ENCODE measurements around the gene EXOSC9. TPM values are rescaled to one million over a fixed set of nuclear protein-coding genes. Genes with fewer than 3 reads are reported as not detected.

Gene EXOSC9
- total and polyA plus RNA-seq, 2 donors (not counting 1 experiment from before 2014, with no cell fraction given): 15.5 to 33.8 TPM

- no peak for DNase-seq (ENCODE audit: low read depth in 2 of 2)
- no peak overlapping the region for H3K4me3 ChIP-seq (replicated peaks in 1 of 4; ENCODE audit: control extremely low read depth in 1 of 4, insufficient read depth in 1 of 4, low read depth in 3 of 4, low read length in 4 of 4)
- H3K27ac ChIP-seq (ENCODE audit: insufficient read depth, low read length): no peak overlapping the region
- no peaks in the 10 kb centered on the region for H3K9me3 ChIP-seq (ENCODE audit: control insufficient read depth, insufficient read depth, low read depth, low read length)
- H3K36me3 ChIP-seq (ENCODE audit: control insufficient read depth, insufficient read depth, low read length): no peaks in the 10 kb centered on the region
- H3K27me3 ChIP-seq (ENCODE audit: control insufficient read depth, insufficient read depth, low read length): peaks cover 2% of the 10 kb centered on the region
- H3K4me1 ChIP-seq (ENCODE audit: control insufficient read depth, extremely low read depth, insufficient read depth, low read length): no peaks in the 10 kb centered on the region
- TF ChIP-seq CTCF (conservative IDR thresholded peaks at IDR 0.05 in 1 of 2, IDR thresholded peaks at IDR 0.05 in 1 of 2; ENCODE audit: low read depth in 1 of 2, low read length in 2 of 2) (no peak), EZH2 (IDR thresholded peaks at IDR 0.05; ENCODE audit: low read length, missing control alignments) (no peak)
- no peaks in the 10 kb centered on the region for H4K20me1 ChIP-seq (ENCODE audit: control insufficient read depth, extremely low read depth, insufficient read depth, low read length)
- H3K79me2 ChIP-seq (ENCODE audit: control insufficient read depth, insufficient read depth, low read length): no peaks in the 10 kb centered on the region
- no peak overlapping the region for H2AFZ ChIP-seq (ENCODE audit: low read length)
- no peak overlapping the region for H3K4me2 ChIP-seq (ENCODE audit: extremely low read depth, insufficient read depth, low read length)
- no peak overlapping the region for H3K9ac ChIP-seq (ENCODE audit: insufficient read depth, low read length)
Measured at GRCh38 chr4:121769341-121769740, 31.8 kb upstream of the EXOSC9 start.

GRCh38 chr4:121771869-121772268, 29.3 kb upstream of the EXOSC9 start:
- H3K9ac ChIP-seq (ENCODE audit: insufficient read depth, low read length): no peak overlapping the region
- no peak overlapping the region for H3K4me3 ChIP-seq (replicated peaks in 1 of 4; ENCODE audit: control extremely low read depth in 1 of 4, insufficient read depth in 1 of 4, low read depth in 3 of 4, low read length in 4 of 4)
- H2AFZ ChIP-seq (ENCODE audit: low read length): no peak overlapping the region
- H3K36me3 ChIP-seq (ENCODE audit: control insufficient read depth, insufficient read depth, low read length): no peaks in the 10 kb centered on the region
- no peak for DNase-seq (ENCODE audit: low read depth in 2 of 2)
- H3K79me2 ChIP-seq (ENCODE audit: control insufficient read depth, insufficient read depth, low read length): no peaks in the 10 kb centered on the region
- no peak overlapping the region for H3K27ac ChIP-seq (ENCODE audit: insufficient read depth, low read length)
- no peaks in the 10 kb centered on the region for H3K9me3 ChIP-seq (ENCODE audit: control insufficient read depth, insufficient read depth, low read depth, low read length)
- H3K4me2 ChIP-seq (ENCODE audit: extremely low read depth, insufficient read depth, low read length): no peak overlapping the region
- H4K20me1 ChIP-seq (ENCODE audit: control insufficient read depth, extremely low read depth, insufficient read depth, low read length): no peaks in the 10 kb centered on the region
- no peak for TF ChIP-seq CTCF (conservative IDR thresholded peaks at IDR 0.05 in 1 of 2, IDR thresholded peaks at IDR 0.05 in 1 of 2; ENCODE audit: low read depth in 1 of 2, low read length in 2 of 2)
- TF ChIP-seq EZH2 (IDR thresholded peaks at IDR 0.05; ENCODE audit: low read length, missing control alignments): no peak
- peaks cover 2% of the 10 kb centered on the region for H3K27me3 ChIP-seq (ENCODE audit: control insufficient read depth, insufficient read depth, low read length)
- H3K4me1 ChIP-seq (ENCODE audit: control insufficient read depth, extremely low read depth, insufficient read depth, low read length): no peaks in the 10 kb centered on the region

GRCh38 chr4:121773883-121774282, 27.2 kb upstream of the EXOSC9 start:
- no peaks in the 10 kb centered on the region for H3K4me1 ChIP-seq (ENCODE audit: control insufficient read depth, extremely low read depth, insufficient read depth, low read length)

More at GRCh38 chr4:121773883-121774282, 27.2 kb upstream of the EXOSC9 start:
- Histone ChIP-seq H3K79me2 (ENCODE audit: control insufficient read depth, insufficient read depth, low read length) (no peaks in the 10 kb centered on the region), H4K20me1 (ENCODE audit: control insufficient read depth, extremely low read depth, insufficient read depth, low read length) (no peaks in the 10 kb centered on the region), H2AFZ (ENCODE audit: low read length) (no peak overlapping the region), H3K4me2 (ENCODE audit: extremely low read depth, insufficient read depth, low read length) (no peak overlapping the region), H3K9ac (ENCODE audit: insufficient read depth, low read length) (no peak overlapping the region), H3K4me3 (replicated peaks in 1 of 4; ENCODE audit: control extremely low read depth in 1 of 4, insufficient read depth in 1 of 4, low read depth in 3 of 4, low read length in 4 of 4) (no peak overlapping the region), H3K9me3 (ENCODE audit: control insufficient read depth, insufficient read depth, low read depth, low read length) (no peaks in the 10 kb centered on the region), H3K27me3 (ENCODE audit: control insufficient read depth, insufficient read depth, low read length) (peaks cover 2% of the 10 kb centered on the region), H3K27ac (ENCODE audit: insufficient read depth, low read length) (no peak overlapping the region), H3K36me3 (ENCODE audit: control insufficient read depth, insufficient read depth, low read length) (no peaks in the 10 kb centered on the region)
- TF ChIP-seq EZH2 (IDR thresholded peaks at IDR 0.05; ENCODE audit: low read length, missing control alignments) (no peak), CTCF (conservative IDR thresholded peaks at IDR 0.05 in 1 of 2, IDR thresholded peaks at IDR 0.05 in 1 of 2; ENCODE audit: low read depth in 1 of 2, low read length in 2 of 2) (no peak)
- no peak for DNase-seq (ENCODE audit: low read depth in 2 of 2)

All from fibroblast of lung (primary cell).